SK-N-SH treated with all-trans-retinoic acid at 6 μM for 48 hours (cell line): ENCODE measurements around the gene PRRG4.

Experiments
- ARNTL ChIP-seq: fragments of 450-650 bp; formaldehyde crosslinking; IDR thresholded peaks from 2 replicates; pipeline ENCODE4 v1.5.0; 2020; ENCODE audit warnings: low read depth, mild to moderate bottlenecking, moderate library complexity, borderline replicate concordance
- BACH2 ChIP-seq: fragments of 250-450 bp; sonication (Bioruptor Pico); IDR thresholded peaks from 2 replicates; pipeline ENCODE4 v1.9.0; 2021; ENCODE audit warnings: mild to moderate bottlenecking, borderline replicate concordance
- ESRRG ChIP-seq: fragments of 250-450 bp; sonication (Bioruptor Pico); IDR thresholded peaks from 2 replicates; pipeline ENCODE4 v1.6.1; 2021; ENCODE audit warnings: mild to moderate bottlenecking
- ISL1 ChIP-seq: fragments of 250-450 bp; sonication (Bioruptor Pico); IDR thresholded peaks from 2 replicates; pipeline ENCODE4 v2.1.2; 2022; ENCODE audit warnings: mild to moderate bottlenecking, moderate library complexity
- RARB ChIP-seq: fragments of 250-450 bp; sonication (Bioruptor Pico); IDR thresholded peaks from 2 replicates; pipeline ENCODE4 v1.8.0; 2021; ENCODE audit warnings: mild to moderate bottlenecking, moderate library complexity
- SNAI2 ChIP-seq: fragments of 250-450 bp; sonication (Bioruptor Pico); IDR thresholded peaks from 2 replicates; pipeline ENCODE4 v1.5.0; 2020; ENCODE audit warnings: mild to moderate bottlenecking, moderate library complexity
- ZFP30 ChIP-seq: fragments of 450-650 bp; formaldehyde crosslinking; IDR thresholded peaks from 2 replicates; pipeline ENCODE4 v1.5.0; 2022; ENCODE audit warnings: mild to moderate bottlenecking, moderate library complexity
- ZNF565 ChIP-seq: fragments of 450-650 bp; formaldehyde crosslinking; conservative IDR thresholded peaks from 2 replicates; pipeline ENCODE4 v1.5.0; 2020; ENCODE audit warnings: low read depth, mild to moderate bottlenecking, moderate library complexity
- ZNF70 ChIP-seq: fragments of 450-650 bp; formaldehyde crosslinking; IDR thresholded peaks from 2 replicates; pipeline ENCODE4 v1.5.0; 2020; ENCODE audit warnings: mild to moderate bottlenecking, moderate library complexity
- ZNF8 ChIP-seq: fragments of 450-650 bp; formaldehyde crosslinking; IDR thresholded peaks from 2 replicates; pipeline ENCODE4 v1.5.0; 2020; ENCODE audit warnings: mild to moderate bottlenecking, moderate library complexity
- TF ChIP-seq, protein P1 (sequence below): fragments of 250-450 bp; sonication (Bioruptor Pico); IDR thresholded peaks from 2 replicates; pipeline ENCODE4 v1.5.1; 2020; ENCODE audit warnings: low read depth, mild to moderate bottlenecking, moderate library complexity
- TF ChIP-seq, protein P2 (sequence below): fragments of 250-450 bp; sonication (Bioruptor Pico); IDR thresholded peaks from 2 replicates; pipeline ENCODE4 v1.8.0; 2020; ENCODE audit warnings: mild to moderate bottlenecking, moderate library complexity, borderline replicate concordance

DNA sequence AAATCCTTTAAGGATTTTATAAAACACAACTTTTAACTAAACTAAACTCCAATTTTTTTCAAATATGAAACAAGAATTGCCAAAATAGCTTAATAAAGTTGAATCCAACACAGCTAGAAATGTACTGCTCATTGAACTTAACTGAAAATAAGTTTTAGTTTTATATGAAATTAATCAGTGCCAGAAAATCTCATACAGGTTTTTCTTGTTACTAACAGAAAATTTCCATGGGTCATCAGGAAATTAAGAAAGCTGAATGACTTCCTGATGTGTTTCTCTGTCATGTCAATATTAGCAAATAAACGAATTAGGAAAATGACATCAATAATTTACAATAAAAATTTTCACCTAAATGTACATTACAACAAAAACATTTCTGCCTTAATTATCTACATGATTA, 38.8 kb upstream of the PRRG4 start:
- TF ChIP-seq ZNF70 (CRISPR knock-in tag) (no peak), SNAI2 (CRISPR knock-in tag) (no peak), ISL1 (no peak), ZNF8 (CRISPR knock-in tag) (no peak), ARNTL (no peak), ZFP30 (no peak), BACH2 (CRISPR knock-in tag) (no peak), RARB (CRISPR knock-in tag) (no peak), ZNF565 (CRISPR knock-in tag) (no peak), ESRRG (CRISPR knock-in tag) (no peak)
- TF ChIP-seq, protein P1, sequence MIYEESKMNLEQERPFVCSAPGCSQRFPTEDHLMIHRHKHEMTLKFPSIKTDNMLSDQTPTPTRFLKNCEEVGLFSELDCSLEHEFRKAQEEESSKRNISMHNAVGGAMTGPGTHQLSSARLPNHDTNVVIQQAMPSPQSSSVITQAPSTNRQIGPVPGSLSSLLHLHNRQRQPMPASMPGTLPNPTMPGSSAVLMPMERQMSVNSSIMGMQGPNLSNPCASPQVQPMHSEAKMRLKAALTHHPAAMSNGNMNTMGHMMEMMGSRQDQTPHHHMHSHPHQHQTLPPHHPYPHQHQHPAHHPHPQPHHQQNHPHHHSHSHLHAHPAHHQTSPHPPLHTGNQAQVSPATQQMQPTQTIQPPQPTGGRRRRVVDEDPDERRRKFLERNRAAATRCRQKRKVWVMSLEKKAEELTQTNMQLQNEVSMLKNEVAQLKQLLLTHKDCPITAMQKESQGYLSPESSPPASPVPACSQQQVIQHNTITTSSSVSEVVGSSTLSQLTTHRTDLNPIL, result no peak
- TF ChIP-seq, protein P2, sequence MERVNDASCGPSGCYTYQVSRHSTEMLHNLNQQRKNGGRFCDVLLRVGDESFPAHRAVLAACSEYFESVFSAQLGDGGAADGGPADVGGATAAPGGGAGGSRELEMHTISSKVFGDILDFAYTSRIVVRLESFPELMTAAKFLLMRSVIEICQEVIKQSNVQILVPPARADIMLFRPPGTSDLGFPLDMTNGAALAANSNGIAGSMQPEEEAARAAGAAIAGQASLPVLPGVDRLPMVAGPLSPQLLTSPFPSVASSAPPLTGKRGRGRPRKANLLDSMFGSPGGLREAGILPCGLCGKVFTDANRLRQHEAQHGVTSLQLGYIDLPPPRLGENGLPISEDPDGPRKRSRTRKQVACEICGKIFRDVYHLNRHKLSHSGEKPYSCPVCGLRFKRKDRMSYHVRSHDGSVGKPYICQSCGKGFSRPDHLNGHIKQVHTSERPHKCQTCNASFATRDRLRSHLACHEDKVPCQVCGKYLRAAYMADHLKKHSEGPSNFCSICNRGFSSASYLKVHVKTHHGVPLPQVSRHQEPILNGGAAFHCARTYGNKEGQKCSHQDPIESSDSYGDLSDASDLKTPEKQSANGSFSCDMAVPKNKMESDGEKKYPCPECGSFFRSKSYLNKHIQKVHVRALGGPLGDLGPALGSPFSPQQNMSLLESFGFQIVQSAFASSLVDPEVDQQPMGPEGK (CRISPR knock-in tag), result no peak
